ENCODE data around the gene IDH3G.
"Not testable (repeated sequence)": the region's sequence is repeated elsewhere in the genome, so short reads cannot be mapped to it uniquely, and the experiment has no call there.

IDH3G gene

DNA sequence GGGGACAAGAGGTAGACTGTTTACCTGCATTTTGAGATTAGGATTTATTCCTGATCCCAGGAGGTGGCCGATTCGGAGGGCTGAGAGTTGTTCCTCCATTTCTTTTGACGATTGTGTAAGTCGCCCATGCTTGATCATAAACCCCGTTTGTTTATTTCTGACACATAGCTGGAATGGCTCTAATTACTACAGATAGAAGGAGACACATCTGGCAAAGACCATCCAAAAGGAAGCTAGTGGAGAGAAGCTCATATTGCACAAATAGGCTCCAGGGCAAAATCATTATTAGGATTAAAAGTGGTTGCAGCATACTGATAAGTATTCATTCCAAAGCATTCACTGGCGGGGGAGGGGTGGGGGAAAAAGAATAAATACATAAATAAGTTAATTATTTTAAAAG is 47.2 kb downstream of the IDH3G start:
- not testable (repeated sequence) for DNase-seq

DNA sequence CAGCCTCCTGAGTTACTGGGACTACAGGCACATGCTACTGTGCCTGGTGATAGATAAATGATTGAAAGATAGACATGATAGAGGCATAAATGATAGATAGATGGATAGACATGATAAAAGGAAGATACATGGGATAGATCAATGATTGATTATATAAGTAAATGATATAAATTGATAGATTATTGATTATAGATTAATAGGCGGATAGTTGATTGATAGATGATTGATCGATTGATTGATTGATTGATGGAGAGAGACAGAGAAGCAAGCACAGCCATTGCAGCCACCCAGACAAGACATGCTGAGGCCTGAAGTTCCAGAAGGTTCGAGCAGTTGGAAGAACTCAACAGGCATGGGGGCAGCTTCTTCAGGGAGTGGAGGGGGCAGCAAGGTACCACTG is 47.8 kb downstream of the IDH3G start:
- DNase-seq: no peak

GRCh38 chrX:153745067-153745433 is 49.1 kb downstream of the IDH3G start:
- DNase-seq: not testable (repeated sequence)

- no peak for DNase-seq
Observed at GRCh38 chrX:153744210-153745066, 49.7 kb downstream of the IDH3G start.

DNA sequence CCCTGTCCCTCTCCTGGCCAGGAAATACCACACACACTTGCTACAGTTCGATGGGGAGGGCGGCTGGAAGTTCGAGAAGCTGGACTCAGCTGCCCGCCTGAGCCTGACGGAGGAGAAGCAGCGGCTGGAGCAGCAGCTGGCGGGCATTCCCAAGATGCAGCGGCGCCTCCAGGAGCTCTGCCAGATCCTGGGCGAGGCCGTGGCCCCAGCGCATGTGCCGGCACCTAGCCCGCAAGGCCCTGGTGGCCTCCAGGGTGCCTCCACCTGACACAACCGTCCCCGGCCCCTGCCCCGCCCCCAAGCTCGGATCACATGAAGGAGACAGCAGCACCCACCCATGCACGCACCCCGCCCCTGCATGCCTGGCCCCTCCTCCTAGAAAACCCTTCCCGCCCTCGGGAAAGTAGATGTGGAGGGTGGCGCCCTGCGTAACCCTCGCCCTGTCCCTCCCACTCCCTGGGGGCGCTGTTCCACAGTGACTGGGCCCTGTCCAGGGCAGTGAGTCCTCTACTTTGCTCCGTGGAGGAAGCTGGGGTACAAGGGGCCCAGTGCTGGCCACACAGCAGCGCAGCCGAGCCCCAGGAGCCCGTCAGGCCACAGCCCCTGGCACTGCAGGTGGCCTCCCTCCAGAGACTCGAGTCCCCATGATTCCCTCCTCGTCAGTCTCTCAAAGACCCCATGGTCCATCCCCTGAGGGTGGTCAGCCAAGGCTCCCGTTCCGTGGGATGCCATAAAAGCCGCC is 50.5 kb downstream of the IDH3G start:
- not testable (repeated sequence) for DNase-seq

DNA sequence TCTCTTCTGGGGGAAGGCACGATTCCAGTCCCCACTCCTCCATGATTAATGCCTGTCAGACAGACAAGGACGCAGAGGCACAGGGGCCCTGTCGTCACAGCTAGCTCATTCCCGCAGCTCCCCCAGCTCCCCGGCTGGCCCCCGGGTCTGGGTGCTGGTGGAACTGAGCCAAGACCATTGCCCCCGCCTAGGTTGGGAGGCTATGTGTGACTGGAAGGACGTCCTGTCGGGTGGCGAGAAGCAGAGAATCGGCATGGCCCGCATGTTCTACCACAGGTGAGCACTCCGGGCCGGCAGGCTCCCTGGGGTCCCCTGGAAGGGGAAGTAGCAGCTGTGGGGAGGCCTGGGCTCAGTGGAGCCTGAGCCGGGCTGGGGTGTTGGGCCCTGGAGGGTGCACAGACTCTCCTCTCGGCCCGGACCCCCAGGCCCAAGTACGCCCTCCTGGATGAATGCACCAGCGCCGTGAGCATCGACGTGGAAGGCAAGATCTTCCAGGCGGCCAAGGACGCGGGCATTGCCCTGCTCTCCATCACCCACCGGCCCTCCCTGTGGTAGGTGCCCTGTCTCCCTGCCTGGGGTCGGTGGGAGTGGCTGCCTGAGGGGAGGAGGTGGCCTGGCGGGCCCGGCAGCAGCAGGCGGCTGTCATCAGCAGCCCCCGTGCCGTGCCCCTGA is 51.2 kb downstream of the IDH3G start:
- DNase-seq: not testable (repeated sequence)

- not testable (repeated sequence) for DNase-seq
Observed at GRCh38 chrX:153742111-153742510, 52.1 kb downstream of the IDH3G start.

- no peak for DNase-seq
Observed at GRCh38 chrX:153741446-153741845, 52.7 kb downstream of the IDH3G start.

DNA sequence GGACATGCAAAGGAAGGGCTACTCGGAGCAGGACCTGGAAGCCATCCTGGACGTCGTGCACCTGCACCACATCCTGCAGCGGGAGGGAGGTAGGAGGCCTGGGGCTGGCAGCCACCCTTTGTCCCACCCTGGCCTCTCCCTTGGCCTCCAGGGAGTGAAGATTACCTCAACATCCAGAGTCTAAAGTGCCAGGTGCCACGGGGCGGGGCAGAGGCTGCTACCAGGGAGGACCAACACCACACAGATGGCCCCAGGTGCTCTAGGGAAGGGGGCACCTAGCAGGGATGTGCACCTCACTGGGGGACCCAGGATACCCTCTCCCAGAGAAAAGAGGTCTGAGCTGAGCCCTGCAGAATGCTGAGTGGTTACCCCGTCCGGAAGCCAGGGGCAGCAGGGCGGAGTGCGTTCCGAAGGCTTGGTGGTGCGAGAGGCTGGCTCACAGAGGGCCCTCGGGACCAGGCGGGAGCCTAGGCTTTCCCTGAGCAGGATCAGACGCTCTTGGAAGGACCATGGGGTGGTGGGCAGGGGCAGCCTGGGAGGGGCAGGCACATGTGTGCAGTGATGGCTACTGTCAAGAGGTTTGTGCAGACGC is 53.4 kb downstream of the IDH3G start:
- no peak for DNase-seq

- DNase-seq: no peak
Observed at GRCh38 chrX:153739754-153740486, 54.3 kb downstream of the IDH3G start.

DNA sequence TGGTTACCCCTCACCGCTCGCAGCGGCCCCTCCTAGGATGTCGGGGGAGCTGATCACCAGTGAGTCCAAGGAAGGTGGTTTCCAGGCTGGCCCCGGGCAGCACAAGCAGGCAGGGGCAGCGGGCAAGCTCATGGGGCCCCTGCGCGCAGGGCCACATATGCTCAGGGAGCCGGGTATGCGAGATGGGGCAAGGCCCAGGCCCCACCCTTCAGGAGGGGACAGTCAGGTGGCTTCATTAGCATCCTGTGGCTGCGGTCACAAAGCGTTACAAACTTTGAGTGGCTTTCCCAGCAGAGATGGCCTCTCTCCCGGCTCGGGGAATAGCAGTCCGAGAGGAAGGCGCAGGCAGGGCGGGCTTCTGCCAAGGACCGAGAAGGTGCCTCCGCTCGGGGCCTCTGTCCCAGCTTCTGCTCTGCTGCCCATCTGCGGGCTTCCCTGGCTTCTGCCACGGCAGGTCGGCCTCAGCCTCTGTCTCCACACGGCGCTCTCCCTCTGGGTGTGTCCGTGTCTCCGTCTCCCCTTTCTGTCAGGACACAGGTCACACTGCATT is 56.0 kb downstream of the IDH3G start:
- DNase-seq: no peak

GRCh38 chrX:153736871-153737441 is 57.2 kb downstream of the IDH3G start:
- no peak for DNase-seq

- DNase-seq: no peak
Observed at GRCh38 chrX:153736071-153736820, 57.9 kb downstream of the IDH3G start.
